Activated CD8-positive, alpha-beta T cell treated with anti-CD3 and anti-CD28 coated beads, Interleukin-2, amount 10 ng/mL, durations not matched to agents 7 days and 5 days (primary cell): ENCODE results near the gene DNAH8. TPM values are rescaled to one million over a fixed set of nuclear protein-coding genes. Genes with fewer than 3 reads are reported as not detected.
A peak's percentile ranks its signal among the peaks of the same experiment; 100 is the strongest.

Experiments
- ATAC-seq: fragments of 150-1000 bp; cut with Tn5 transposase; one replicate; pipeline ENCODE4 v1.10.0; 2021; ENCODE audit warnings: moderate library complexity
- CTCF ChIA-PET: fragments of 350-600 bp; sonication (Branson Sonifier 250); formaldehyde crosslinking; loops from one replicate; lab custom pipeline; 2021; ENCODE audit warnings: antibody characterized with exemption; lab: Charles Lee
- POLR2A ChIA-PET: fragments of 350-600 bp; sonication (Branson Sonifier 250); formaldehyde crosslinking; loops from one replicate; lab custom pipeline; 2021; ENCODE audit warnings: antibody characterized with exemption; lab: Charles Lee
- DNase-seq: peaks from one replicate; pipeline ENCODE4 v3.0.0-alpha.2; 2020
- H3K27ac Mint-ChIP-seq: one replicate; pipeline ENCODE4 v1.8.0; 2021; ENCODE audit warnings: mild to moderate bottlenecking, mixed read lengths
- H3K27me3 Mint-ChIP-seq: one replicate; pipeline ENCODE4 v1.8.0; 2021; ENCODE audit warnings: low read depth, mixed read lengths
- H3K36me3 Mint-ChIP-seq: one replicate; pipeline ENCODE4 v1.8.0; 2021; ENCODE audit warnings: low read depth, mixed read lengths
- H3K4me1 Mint-ChIP-seq: one replicate; pipeline ENCODE4 v1.8.0; 2021; ENCODE audit warnings: low read depth, mixed read lengths
- H3K4me3 Mint-ChIP-seq: one replicate; pipeline ENCODE4 v1.8.0; 2021; ENCODE audit warnings: mild to moderate bottlenecking, mixed read lengths
- H3K9me3 Mint-ChIP-seq: one replicate; pipeline ENCODE4 v1.8.0; 2022; ENCODE audit warnings: mixed read lengths; ENCODE audit not compliant: insufficient read depth
- total RNA-seq, 2 experiments: library from RNA; stranded (reverse); gene quantifications; one replicate each; pipeline ENCODE4 v1.2.3, GENCODE V29; 2021

DNAH8 gene
- total RNA-seq, 2 experiments from 2014 or later, result not detected

- no peaks in the 10 kb centered on the region for H3K36me3 Mint-ChIP-seq
- no peak overlapping the region for H3K4me3 Mint-ChIP-seq
- ChIA-PET CTCF (no interaction called here), POLR2A (no interaction called here)
- no peak for DNase-seq
- H3K27ac Mint-ChIP-seq, result peak overlapping the region; percentile 32
- ATAC-seq, result no peak
- H3K4me1 Mint-ChIP-seq, result peaks cover 26% of the 10 kb centered on the region
- peaks cover 22% of the 10 kb centered on the region for H3K27me3 Mint-ChIP-seq
- no peaks in the 10 kb centered on the region for H3K9me3 Mint-ChIP-seq
These were observed 338.9 kb downstream of the DNAH8 start for GRCh38 chr6:39053854-39054576.

GRCh38 chr6:39054577-39055142, 339.5 kb downstream of the DNAH8 start:
- ATAC-seq (no peak), DNase-seq (no peak)
- peaks cover 16% of the 10 kb centered on the region for H3K27me3 Mint-ChIP-seq
- ChIA-PET CTCF (no interaction called here), POLR2A (no interaction called here)
- H3K36me3 Mint-ChIP-seq, result no peaks in the 10 kb centered on the region
- H3K9me3 Mint-ChIP-seq, result no peaks in the 10 kb centered on the region
- peaks cover 20% of the 10 kb centered on the region for H3K4me1 Mint-ChIP-seq
- no peak overlapping the region for H3K4me3 Mint-ChIP-seq
- H3K27ac Mint-ChIP-seq, result no peak overlapping the region

- CTCF ChIA-PET, result no interaction called here
These were observed 340.6 kb downstream of the DNAH8 start for GRCh38 chr6:39055661-39056060.

GRCh38 chr6:39056191-39056590, 341.1 kb downstream of the DNAH8 start:
- ATAC-seq, result no peak
- ChIA-PET POLR2A (no interaction called here), CTCF (no interaction called here)
- Mint-ChIP-seq H3K27ac (no peak overlapping the region), H3K9me3 (no peaks in the 10 kb centered on the region), H3K27me3 (peaks cover 10% of the 10 kb centered on the region), H3K36me3 (no peaks in the 10 kb centered on the region), H3K4me3 (no peak overlapping the region), H3K4me1 (peaks cover 10% of the 10 kb centered on the region)
- no peak for DNase-seq

More at GRCh38 chr6:39055661-39056060, 340.6 kb downstream of the DNAH8 start:
- Mint-ChIP-seq H3K27ac (no peak overlapping the region), H3K4me1 (peaks cover 16% of the 10 kb centered on the region), H3K4me3 (no peak overlapping the region), H3K27me3 (peaks cover 11% of the 10 kb centered on the region), H3K36me3 (no peaks in the 10 kb centered on the region), H3K9me3 (no peaks in the 10 kb centered on the region)
- ATAC-seq (no peak), DNase-seq (no peak)
- POLR2A ChIA-PET, result no interaction called here

- Mint-ChIP-seq H3K27ac (no peak overlapping the region), H3K36me3 (no peaks in the 10 kb centered on the region), H3K4me3 (no peak overlapping the region), H3K27me3 (peaks cover 10% of the 10 kb centered on the region), H3K9me3 (no peaks in the 10 kb centered on the region), H3K4me1 (peaks cover 5% of the 10 kb centered on the region)
- ATAC-seq, result no peak
- ChIA-PET CTCF (no interaction called here), POLR2A (no interaction called here)
- DNase-seq, result no peak
These were observed 341.6 kb downstream of the DNAH8 start for GRCh38 chr6:39056681-39057080.

GRCh38 chr6:39057251-39058155, 342.4 kb downstream of the DNAH8 start:
- ATAC-seq, result no peak

GRCh38 chr6:39058471-39059147, 343.5 kb downstream of the DNAH8 start:
- Mint-ChIP-seq H3K36me3 (no peaks in the 10 kb centered on the region), H3K27ac (no peak overlapping the region), H3K27me3 (peaks cover 8% of the 10 kb centered on the region), H3K9me3 (no peaks in the 10 kb centered on the region), H3K4me1 (no peaks in the 10 kb centered on the region), H3K4me3 (no peak overlapping the region)
- DNase-seq, result no peak
- ChIA-PET POLR2A (no interaction called here), CTCF (interaction anchor here (0.8 kb wide), 1 partner anchor 36 kb away, joined by 3 read pairs; no protein-coding TSS in a partner anchor)
- no peak for ATAC-seq

More at GRCh38 chr6:39057251-39058155, 342.4 kb downstream of the DNAH8 start:
- DNase-seq, result no peak
- Mint-ChIP-seq H3K27me3 (peaks cover 8% of the 10 kb centered on the region), H3K4me3 (no peak overlapping the region), H3K9me3 (no peaks in the 10 kb centered on the region), H3K27ac (no peak overlapping the region), H3K4me1 (no peaks in the 10 kb centered on the region), H3K36me3 (no peaks in the 10 kb centered on the region)
- ChIA-PET POLR2A (no interaction called here), CTCF (interaction anchor here (0.8 kb wide), 1 partner anchor 37 kb away, joined by 3 read pairs; no protein-coding TSS in a partner anchor)

GRCh38 chr6:39059496-39060310, 344.6 kb downstream of the DNAH8 start:
- CTCF ChIA-PET, result no interaction called here
- ATAC-seq, result no peak
- POLR2A ChIA-PET, result no interaction called here
- Mint-ChIP-seq H3K4me3 (no peak overlapping the region), H3K4me1 (no peaks in the 10 kb centered on the region), H3K27ac (no peak overlapping the region), H3K9me3 (no peaks in the 10 kb centered on the region), H3K27me3 (peaks cover 8% of the 10 kb centered on the region), H3K36me3 (no peaks in the 10 kb centered on the region)
- DNase-seq, result no peak

GRCh38 chr6:39060467-39061160, 345.5 kb downstream of the DNAH8 start:
- Mint-ChIP-seq H3K9me3 (no peaks in the 10 kb centered on the region), H3K4me3 (no peak overlapping the region), H3K27me3 (peaks cover 8% of the 10 kb centered on the region), H3K36me3 (no peaks in the 10 kb centered on the region), H3K27ac (no peak overlapping the region), H3K4me1 (no peaks in the 10 kb centered on the region)
- POLR2A ChIA-PET, result no interaction called here
- ATAC-seq (no peak), DNase-seq (no peak)
- CTCF ChIA-PET, result no interaction called here

GRCh38 chr6:39061182-39061581, 346.1 kb downstream of the DNAH8 start:
- H3K27me3 Mint-ChIP-seq, result peaks cover 8% of the 10 kb centered on the region
- POLR2A ChIA-PET, result no interaction called here
- no peak overlapping the region for H3K27ac Mint-ChIP-seq
- no peaks in the 10 kb centered on the region for H3K36me3 Mint-ChIP-seq
- no peaks in the 10 kb centered on the region for H3K4me1 Mint-ChIP-seq
- ATAC-seq (no peak), DNase-seq (no peak)
- CTCF ChIA-PET, result interaction anchor here (1.0 to 1.1 kb wide), 2 partner anchors 8 to 51 kb away, joined by 3 read pairs; no protein-coding TSS in a partner anchor
- H3K4me3 Mint-ChIP-seq, result no peak overlapping the region
- no peaks in the 10 kb centered on the region for H3K9me3 Mint-ChIP-seq
